ENCODE results near the gene LLGL2.

Gene LLGL2

GRCh38 chr17:75521290-75521689 is 4.2 kb upstream of the LLGL2 start:
- DNase-seq (ENCODE audit: low read depth), result no peak
- in situ Hi-C loops (cut with HindIII; ENCODE audit: low sequenced_read_pairs), result no loop called here
- no peak for TF ChIP-seq CTCF (IDR thresholded peaks at IDR 0.05; ENCODE audit: low read depth, low read length, missing control alignments)
- no peak overlapping the region for H3K4me3 ChIP-seq (ENCODE audit: low read depth, low read length)

GRCh38 chr17:75521951-75522727 is 3.4 kb upstream of the LLGL2 start:
- no peak for DNase-seq (ENCODE audit: low read depth)
- in situ Hi-C loops (cut with HindIII; ENCODE audit: low sequenced_read_pairs), result no loop called here
- H3K4me3 ChIP-seq (ENCODE audit: low read depth, low read length), result no peak overlapping the region
- TF ChIP-seq CTCF (IDR thresholded peaks at IDR 0.05; ENCODE audit: low read depth, low read length, missing control alignments), result no peak

- in situ Hi-C loops (cut with HindIII; ENCODE audit: low sequenced_read_pairs), result no loop called here
- DNase-seq (ENCODE audit: low read depth), result no peak
- no peak for TF ChIP-seq CTCF (IDR thresholded peaks at IDR 0.05; ENCODE audit: low read depth, low read length, missing control alignments)
- H3K4me3 ChIP-seq (ENCODE audit: low read depth, low read length), result no peak overlapping the region
These were observed 1.9 kb upstream of the LLGL2 start for GRCh38 chr17:75523647-75524046.

GRCh38 chr17:75524269-75524969 is 1.1 kb upstream of the LLGL2 start:
- in situ Hi-C loops (cut with HindIII; ENCODE audit: low sequenced_read_pairs), result no loop called here
- H3K4me3 ChIP-seq (ENCODE audit: low read depth, low read length), result peak overlapping the region; percentile 48
- no peak for TF ChIP-seq CTCF (IDR thresholded peaks at IDR 0.05; ENCODE audit: low read depth, low read length, missing control alignments)
- DNase-seq (ENCODE audit: low read depth), result no peak

- in situ Hi-C loops (cut with HindIII; ENCODE audit: low sequenced_read_pairs), result no loop called here
- peak overlapping the region; percentile 48 for H3K4me3 ChIP-seq (ENCODE audit: low read depth, low read length)
- TF ChIP-seq CTCF (IDR thresholded peaks at IDR 0.05; ENCODE audit: low read depth, low read length, missing control alignments), result no peak
- no peak for DNase-seq (ENCODE audit: low read depth)
These were observed 483 bp downstream of the LLGL2 start for GRCh38 chr17:75525806-75526554.

GRCh38 chr17:75526555-75527270 is 1.2 kb downstream of the LLGL2 start:
- DNase-seq (ENCODE audit: low read depth), result no peak
- TF ChIP-seq CTCF (IDR thresholded peaks at IDR 0.05; ENCODE audit: low read depth, low read length, missing control alignments), result no peak
- H3K4me3 ChIP-seq (ENCODE audit: low read depth, low read length), result no peak overlapping the region

More at GRCh38 chr17:75526555-75527270, 1.2 kb downstream of the LLGL2 start:
- in situ Hi-C loops (cut with HindIII; ENCODE audit: low sequenced_read_pairs), result no loop called here
